Measurements from ENCODE around the gene ENAH.

ENAH gene

GRCh38 chr1:225595452-225595851 is 57.5 kb downstream of the ENAH start:
- TF ChIP-seq CTCF (IDR thresholded peaks at IDR 0.05; ENCODE audit: low read length) = no peak
- no peak for TF ChIP-seq EZH2 (IDR thresholded peaks at IDR 0.05; ENCODE audit: borderline replicate concordance, low read length)
- Histone ChIP-seq H3K27me3 (ENCODE audit: insufficient read depth, low read length) (peaks cover 3% of the 10 kb centered on the region; the same call in 1 of the 2 replicates), H3F3A (ENCODE audit: insufficient read depth, low read length) (no peaks in the 10 kb centered on the region), H3K36me3 (ENCODE audit: insufficient read depth, low read length) (no peaks in the 10 kb centered on the region), H3K27ac (ENCODE audit: low read depth, low read length, poor library complexity, severe bottlenecking) (no peak overlapping the region), H3K9me2 (ENCODE audit: low read depth, low read length) (no peaks in the 10 kb centered on the region), H3K4me3 (ENCODE audit: low read depth, low read length, poor library complexity, severe bottlenecking) (no peak overlapping the region), H3K4me1 (ENCODE audit: insufficient read depth, low read length, severe bottlenecking) (no peaks in the 10 kb centered on the region), H2AFZ (ENCODE audit: low read length) (no peak overlapping the region), H3K9ac (ENCODE audit: low read length) (no peak overlapping the region), H3K79me2 (ENCODE audit: insufficient read depth, low read length) (no peaks in the 10 kb centered on the region), H4K20me1 (ENCODE audit: insufficient read depth, low read length) (no peaks in the 10 kb centered on the region), H3K9me3 (ENCODE audit: low read length) (no peaks in the 10 kb centered on the region), H3K4me2 (ENCODE audit: low read length) (no peak overlapping the region)

GRCh38 chr1:225593414-225593813 is 59.5 kb downstream of the ENAH start:
- Histone ChIP-seq H2AFZ (ENCODE audit: low read length) (no peak overlapping the region), H4K20me1 (ENCODE audit: insufficient read depth, low read length) (no peaks in the 10 kb centered on the region), H3K9ac (ENCODE audit: low read length) (no peak overlapping the region), H3K9me2 (ENCODE audit: low read depth, low read length) (no peaks in the 10 kb centered on the region), H3K27ac (ENCODE audit: low read depth, low read length, poor library complexity, severe bottlenecking) (no peak overlapping the region), H3K4me1 (ENCODE audit: insufficient read depth, low read length, severe bottlenecking) (no peaks in the 10 kb centered on the region), H3K27me3 (ENCODE audit: insufficient read depth, low read length) (peaks cover 3% of the 10 kb centered on the region; the same call in 1 of the 2 replicates), H3F3A (ENCODE audit: insufficient read depth, low read length) (no peaks in the 10 kb centered on the region), H3K36me3 (ENCODE audit: insufficient read depth, low read length) (no peaks in the 10 kb centered on the region), H3K4me3 (ENCODE audit: low read depth, low read length, poor library complexity, severe bottlenecking) (no peak overlapping the region), H3K4me2 (ENCODE audit: low read length) (no peak overlapping the region), H3K79me2 (ENCODE audit: insufficient read depth, low read length) (no peaks in the 10 kb centered on the region), H3K9me3 (ENCODE audit: low read length) (no peaks in the 10 kb centered on the region)
- no peak for TF ChIP-seq CTCF (IDR thresholded peaks at IDR 0.05; ENCODE audit: low read length)
- no peak for TF ChIP-seq EZH2 (IDR thresholded peaks at IDR 0.05; ENCODE audit: borderline replicate concordance, low read length)

GRCh38 chr1:225592362-225593025 is 60.4 kb downstream of the ENAH start:
- H3F3A ChIP-seq (ENCODE audit: insufficient read depth, low read length) = no peaks in the 10 kb centered on the region
- no peak overlapping the region for H3K9ac ChIP-seq (ENCODE audit: low read length)
- H3K36me3 ChIP-seq (ENCODE audit: insufficient read depth, low read length) = no peaks in the 10 kb centered on the region
- no peak overlapping the region for H3K4me3 ChIP-seq (ENCODE audit: low read depth, low read length, poor library complexity, severe bottlenecking)
- TF ChIP-seq CTCF (IDR thresholded peaks at IDR 0.05; ENCODE audit: low read length) (no peak), EZH2 (IDR thresholded peaks at IDR 0.05; ENCODE audit: borderline replicate concordance, low read length) (no peak)
- H3K9me3 ChIP-seq (ENCODE audit: low read length) = no peaks in the 10 kb centered on the region
- H3K79me2 ChIP-seq (ENCODE audit: insufficient read depth, low read length) = no peaks in the 10 kb centered on the region
- H3K27ac ChIP-seq (ENCODE audit: low read depth, low read length, poor library complexity, severe bottlenecking) = no peak overlapping the region
- no peak overlapping the region for H3K4me2 ChIP-seq (ENCODE audit: low read length)
- no peaks in the 10 kb centered on the region for H3K4me1 ChIP-seq (ENCODE audit: insufficient read depth, low read length, severe bottlenecking)
- H2AFZ ChIP-seq (ENCODE audit: low read length) = no peak overlapping the region
- no peaks in the 10 kb centered on the region for H4K20me1 ChIP-seq (ENCODE audit: insufficient read depth, low read length)
- H3K27me3 ChIP-seq (ENCODE audit: insufficient read depth, low read length) = peaks cover 3% of the 10 kb centered on the region; the same call in 1 of the 2 replicates
- H3K9me2 ChIP-seq (ENCODE audit: low read depth, low read length) = no peaks in the 10 kb centered on the region
